ENCODE data around the gene TMEM135. TPM values are rescaled to one million over a fixed set of nuclear protein-coding genes. Genes with fewer than 3 reads are reported as not detected.
"Not testable (repeated sequence)": the region's sequence is repeated elsewhere in the genome, so short reads cannot be mapped to it uniquely, and the experiment has no call there.

Gene TMEM135
- total RNA-seq (2014; rRNA removed; shearing (Covaris generic)) = 6.2 and 19.1 TPM in 2 replicates
- 9.7 and 12.7 TPM in 2 replicates for polyA plus RNA-seq (2015; cell fraction: cytosol; rRNA removed)
- polyA plus RNA-seq (2015; cell fraction: nucleus; rRNA removed) = 16.3 and 18.1 TPM in 2 replicates

DNA sequence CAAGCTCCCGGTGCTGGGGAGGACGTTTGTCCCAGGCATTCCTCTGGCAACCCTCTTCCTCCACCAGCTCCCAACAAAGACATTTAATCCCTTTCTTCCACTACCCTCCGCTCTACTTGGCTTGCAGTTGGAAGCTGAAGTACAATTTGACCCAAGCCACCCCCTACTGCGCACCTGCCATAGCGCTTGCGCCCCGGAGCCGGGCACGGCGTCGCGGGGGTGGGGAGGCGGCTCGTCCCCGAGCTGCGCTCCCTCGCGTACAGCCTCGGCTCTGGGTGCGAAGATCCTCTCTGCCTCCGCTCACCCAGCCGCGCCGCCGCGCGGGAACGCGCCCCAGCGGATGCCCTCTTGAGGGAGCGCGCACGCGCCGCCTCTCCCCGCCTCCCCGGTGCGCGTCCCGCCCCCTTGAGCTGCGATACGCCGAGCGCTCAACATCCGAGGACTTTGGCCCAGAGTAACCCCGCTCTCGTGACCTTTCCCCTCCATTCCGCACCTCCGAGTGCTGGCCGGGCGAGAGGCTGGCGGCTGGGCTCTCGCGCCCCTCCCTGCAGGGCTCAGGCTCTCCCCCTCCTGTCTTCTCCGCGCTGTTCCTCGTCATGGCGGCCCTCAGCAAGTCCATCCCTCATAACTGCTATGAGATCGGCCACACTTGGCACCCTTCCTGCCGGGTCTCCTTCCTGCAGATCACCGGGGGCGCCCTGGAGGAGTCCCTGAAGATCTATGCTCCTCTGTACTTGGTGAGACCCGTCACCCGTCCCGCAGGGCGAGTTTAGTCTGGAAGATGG lies at the start of gene TMEM135:
Gene TMEM135 (plus strand): TSS at position 485 of the 785 bp plus-strand sequence. CDS start 112 bp downstream, at position 597.
- DNase-seq (ENCODE audit: low read depth) = peak; percentile 95

DNA sequence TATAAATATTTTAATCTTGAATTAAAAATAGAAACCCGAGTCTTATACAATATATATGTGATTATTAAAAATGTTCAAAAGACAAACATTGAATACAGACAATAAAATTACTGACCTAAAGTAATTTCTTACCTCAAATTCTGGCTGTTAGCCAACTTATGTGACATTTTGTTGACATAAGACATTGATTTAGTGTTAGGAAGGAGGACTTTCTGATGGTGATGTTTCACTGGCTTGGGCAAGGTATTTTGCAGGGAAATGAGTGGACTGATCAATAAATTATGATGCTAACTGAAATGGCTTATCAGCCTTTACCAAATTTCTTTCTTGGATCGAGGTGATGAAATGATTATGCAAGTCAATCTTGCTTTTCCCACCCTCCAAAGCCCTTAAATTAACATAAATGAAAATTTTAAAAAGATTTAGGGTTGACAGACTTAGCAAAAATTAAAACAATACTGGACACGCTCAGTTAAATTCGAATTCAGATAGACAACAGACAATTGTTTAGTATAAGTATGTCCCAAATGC lies 49.3 kb upstream of the TMEM135 start:
- no peak for DNase-seq (ENCODE audit: low read depth)

DNA sequence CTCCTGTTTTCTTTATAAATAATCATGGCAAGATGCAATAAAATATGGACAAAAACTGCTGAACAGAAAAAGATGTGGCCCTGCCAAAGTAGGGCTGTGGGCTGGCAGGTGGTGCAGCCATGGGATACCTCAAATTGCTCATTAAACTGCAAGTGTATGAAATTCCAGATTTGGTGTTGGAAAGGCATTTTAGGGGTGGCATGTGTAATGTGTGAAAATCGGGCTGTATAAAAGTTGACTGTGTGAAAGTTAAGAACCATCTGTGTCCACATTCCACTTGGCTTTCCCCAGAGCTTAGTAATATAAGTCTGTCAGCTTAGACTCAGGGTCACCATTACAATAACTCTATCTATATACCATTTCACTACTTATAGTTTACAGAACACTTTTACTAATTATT lies 47.7 kb upstream of the TMEM135 start:
- no peak for DNase-seq (ENCODE audit: low read depth)

DNA sequence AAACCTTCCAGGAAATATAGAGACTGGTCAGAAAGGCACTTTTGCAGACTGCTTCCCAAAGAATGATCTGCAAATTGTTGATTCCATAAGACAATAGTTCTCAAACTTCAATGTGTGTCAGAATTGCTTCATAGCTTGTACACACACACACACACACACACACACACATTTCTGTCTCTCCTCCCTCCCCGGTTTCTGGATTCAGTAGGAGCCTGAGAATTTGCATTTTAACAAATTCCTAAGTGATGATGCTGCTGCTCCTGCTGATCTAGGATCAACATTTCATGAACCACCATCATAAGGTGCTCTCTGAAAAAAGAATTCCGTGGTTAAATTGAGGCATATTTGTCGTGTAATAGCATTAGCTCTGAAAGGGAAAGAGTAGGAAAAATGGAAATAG lies 47.2 kb upstream of the TMEM135 start:
- DNase-seq (ENCODE audit: low read depth) = peak; percentile 85

DNA sequence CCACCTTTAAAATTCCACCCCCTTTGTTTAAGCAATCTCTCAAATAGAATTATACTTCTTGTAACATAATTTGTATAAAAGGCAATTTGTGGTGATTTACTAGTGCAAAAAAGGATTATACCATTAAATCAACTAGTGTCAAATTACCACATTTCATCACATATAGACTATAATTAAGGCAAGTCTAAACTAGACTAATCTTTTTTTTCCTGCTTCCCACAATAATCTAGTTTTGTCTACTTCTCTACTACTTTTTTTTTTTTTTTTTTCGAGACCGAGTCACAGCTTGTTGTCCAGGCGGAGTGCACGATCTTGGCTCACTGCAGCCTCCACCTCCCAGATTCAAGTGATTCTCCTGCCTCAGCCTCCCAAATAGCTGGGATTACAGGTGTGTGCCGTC lies 46.4 kb upstream of the TMEM135 start:
- no peak for DNase-seq (ENCODE audit: low read depth)

DNA sequence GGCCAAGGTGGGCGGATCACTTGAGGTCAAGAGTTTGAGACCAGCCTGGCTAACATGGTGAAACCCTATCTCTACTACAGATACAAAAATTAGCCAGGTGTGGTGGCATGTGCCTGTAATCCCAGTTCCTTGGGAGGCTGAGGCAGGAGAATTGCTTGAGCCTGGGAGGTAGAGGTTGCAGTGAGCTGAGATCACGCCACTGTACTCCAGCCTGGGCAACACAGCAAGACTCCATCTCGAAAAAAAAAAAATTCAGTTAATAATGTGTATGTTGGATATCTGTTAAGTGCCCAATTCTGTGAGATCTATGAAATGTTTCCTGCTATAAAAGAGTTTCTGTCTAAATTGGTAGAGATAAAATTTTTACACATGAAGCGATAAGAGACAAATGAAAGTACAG lies 45.4 kb upstream of the TMEM135 start:
- DNase-seq (ENCODE audit: low read depth) = not testable (repeated sequence)

DNA sequence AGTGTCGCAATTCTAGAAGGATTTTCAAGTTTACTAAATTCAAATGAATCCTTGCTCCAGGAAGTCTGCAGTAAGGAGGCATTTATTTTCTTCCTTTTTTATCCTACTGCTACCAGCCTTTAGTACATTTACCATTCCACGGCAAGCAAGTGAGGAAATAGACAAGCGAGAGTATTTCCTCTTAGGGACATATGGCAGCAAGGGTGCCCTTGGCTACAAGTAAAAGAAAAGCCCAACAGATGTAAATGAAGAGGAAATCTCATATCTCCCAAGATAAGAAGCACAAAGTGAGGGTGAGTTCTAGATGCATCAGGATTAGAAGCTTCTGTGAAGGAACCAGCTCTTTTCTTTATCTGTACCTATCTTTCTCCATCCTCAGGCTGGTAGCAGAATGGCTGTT lies 44.7 kb upstream of the TMEM135 start:
- DNase-seq (ENCODE audit: low read depth) = no peak

DNA sequence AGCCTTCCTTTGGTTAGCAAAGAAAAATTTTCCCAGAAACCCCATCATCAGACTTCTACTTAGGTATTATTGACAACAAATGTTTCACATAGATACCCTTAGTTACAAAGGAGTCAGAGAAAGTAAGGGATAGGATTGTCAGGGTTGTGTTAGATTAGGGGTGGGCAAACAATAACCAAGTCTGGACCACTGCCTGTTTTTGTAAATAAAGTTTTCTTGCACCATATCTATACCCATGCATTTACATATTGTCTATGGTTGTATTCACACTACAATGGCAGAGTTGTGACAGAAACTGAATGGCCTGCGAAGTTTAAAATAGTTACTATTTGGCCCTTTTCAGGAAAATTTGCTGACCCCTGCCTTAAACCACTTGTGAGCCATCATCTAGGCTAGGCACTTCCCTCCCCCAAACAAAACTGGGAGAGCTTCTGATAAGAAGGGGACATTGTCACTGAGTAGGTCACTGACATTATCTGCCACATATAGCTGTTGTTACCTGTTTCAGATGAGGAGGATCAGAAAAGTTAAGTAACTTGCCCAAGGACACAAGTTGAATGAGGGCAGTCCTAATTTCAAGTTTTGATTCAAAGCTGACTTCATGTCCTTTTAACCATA lies 40.7 kb upstream of the TMEM135 start:
- DNase-seq (ENCODE audit: low read depth) = no peak

DNA sequence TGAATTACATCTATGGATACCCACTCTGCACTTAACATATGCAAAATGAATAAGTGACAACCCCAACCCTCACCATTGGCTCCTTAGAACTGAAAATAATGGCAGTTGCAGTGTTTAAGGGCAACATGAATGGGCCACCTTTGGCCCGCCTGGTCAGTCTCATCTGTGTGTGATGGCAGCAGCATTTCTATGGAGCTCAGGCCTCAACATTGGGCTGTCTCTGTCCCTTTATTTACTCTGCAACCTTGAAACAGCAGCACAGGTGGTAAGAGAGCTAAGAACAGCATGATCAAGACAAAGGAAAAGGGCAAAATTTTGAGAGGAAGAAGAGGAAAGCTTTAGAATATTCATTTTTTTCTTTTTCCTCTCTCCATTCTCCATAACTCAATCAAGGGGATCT lies 38.3 kb upstream of the TMEM135 start:
- DNase-seq (ENCODE audit: low read depth) = no peak

DNA sequence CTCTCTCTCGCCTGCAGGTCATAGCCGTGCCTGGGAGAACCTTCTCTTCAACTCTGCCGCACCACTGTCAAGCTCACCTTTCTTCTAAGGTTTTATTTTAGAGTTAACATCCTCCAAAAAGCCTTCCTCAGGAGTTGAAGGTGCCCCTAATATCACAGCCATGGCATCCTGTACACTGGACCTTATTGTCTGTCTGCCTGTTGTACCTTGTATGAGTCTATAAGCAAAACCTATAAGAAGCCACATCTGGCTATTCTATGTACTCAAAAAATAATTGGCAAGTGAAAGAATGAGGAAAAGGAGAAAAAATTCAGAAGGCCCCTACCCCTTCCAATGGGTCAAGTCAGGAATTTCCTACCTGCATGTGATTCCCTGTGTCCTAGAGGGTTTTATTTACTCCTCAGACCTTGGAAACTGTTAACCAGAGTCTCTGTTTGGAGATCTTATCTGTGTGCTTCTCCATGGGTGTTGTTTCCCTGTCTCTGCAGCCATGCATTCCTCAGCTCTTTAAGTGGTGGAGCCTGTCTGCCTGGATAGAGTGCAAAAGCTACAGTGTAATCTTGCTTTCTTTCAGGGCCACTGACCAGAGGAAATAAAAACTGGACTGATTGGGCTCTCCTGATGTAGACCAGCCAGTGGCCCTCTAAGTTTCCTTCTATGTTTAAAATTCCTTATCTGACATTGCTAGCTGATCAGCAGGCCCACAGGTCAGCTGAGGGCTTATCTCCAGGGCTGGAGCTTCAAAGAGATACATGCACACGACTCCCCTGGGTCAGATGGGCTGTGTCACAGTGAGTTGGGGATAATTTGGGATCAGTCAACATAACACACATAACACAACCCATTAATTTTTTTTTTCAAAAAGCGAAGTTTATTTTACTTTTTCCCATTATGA lies 37.6 kb upstream of the TMEM135 start:
- DNase-seq (ENCODE audit: low read depth) = no peak

DNA sequence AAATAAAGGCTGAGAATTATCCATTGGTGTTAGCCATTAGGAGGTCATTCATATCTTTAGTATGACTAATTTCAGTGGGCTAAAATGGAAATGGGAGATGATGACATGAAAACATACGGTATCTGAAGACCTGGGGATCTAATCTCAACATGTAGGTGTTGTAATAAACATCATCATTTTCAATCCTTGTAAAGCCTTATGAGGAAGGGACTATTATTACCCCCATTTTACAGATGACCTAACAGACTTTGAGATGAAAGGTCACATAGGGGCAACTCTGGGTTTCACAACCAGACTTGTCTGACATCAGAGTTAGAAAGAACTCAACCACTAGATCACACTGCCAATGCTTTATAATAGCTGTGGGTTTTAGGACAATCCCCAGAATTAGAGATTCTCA lies 34.8 kb upstream of the TMEM135 start:
- no peak for DNase-seq (ENCODE audit: low read depth)

DNA sequence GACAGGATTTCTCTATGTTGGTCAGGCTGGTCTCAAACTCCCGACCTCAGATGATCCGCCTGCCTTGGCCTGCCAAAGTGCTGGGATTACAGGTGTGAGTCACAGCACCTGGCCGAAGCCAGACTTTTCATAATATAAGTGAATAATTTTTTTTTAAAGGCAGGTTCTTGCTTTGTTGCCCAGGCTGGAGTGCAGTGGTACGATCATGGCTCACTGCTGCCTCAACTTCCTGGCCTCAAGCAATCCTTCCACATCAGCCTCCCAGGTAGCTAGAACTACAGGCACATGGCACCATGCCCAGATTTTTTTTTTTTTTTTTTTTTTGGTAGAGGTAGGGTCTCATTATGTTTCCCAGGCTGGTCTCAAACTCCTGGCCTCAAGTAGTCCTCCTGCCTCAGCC lies 33.5 kb upstream of the TMEM135 start:
- DNase-seq (ENCODE audit: low read depth) = not testable (repeated sequence)

DNA sequence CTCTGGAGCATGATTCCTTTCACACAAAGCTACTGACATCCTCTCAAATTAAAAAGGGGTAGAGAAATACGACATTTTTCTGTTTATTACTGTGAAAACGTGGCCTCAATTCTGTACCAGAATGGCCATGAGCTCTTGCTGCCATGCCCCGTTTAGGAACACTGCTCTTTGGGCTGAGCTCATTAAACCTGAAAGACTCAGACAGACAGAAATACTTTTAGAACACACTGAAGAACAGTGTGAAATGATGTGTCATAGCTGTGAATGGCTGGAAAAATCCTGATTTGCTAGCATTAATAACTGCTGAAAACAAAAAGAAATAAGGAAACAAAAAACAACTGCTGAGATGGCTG lies 32.2 kb upstream of the TMEM135 start:
- no peak for DNase-seq (ENCODE audit: low read depth)

DNA sequence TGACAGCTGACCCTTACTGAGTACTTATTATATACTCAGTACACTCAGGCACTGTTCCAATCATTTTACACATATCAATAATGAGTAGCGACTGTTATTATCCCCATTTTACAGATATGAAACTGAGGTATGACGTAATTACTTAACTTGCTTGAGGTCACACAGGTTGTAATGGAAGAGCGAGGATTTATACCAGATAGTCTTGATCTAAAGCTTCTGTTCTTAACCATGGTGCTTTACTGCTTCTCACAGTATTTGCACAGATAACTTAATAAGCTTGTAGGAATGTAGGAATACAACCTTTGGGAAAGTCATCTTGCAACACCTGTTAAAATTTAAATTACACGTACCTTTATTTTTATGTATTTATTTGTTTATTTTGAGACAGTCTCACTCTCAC lies 31.7 kb upstream of the TMEM135 start:
- DNase-seq (ENCODE audit: low read depth) = no peak

DNA sequence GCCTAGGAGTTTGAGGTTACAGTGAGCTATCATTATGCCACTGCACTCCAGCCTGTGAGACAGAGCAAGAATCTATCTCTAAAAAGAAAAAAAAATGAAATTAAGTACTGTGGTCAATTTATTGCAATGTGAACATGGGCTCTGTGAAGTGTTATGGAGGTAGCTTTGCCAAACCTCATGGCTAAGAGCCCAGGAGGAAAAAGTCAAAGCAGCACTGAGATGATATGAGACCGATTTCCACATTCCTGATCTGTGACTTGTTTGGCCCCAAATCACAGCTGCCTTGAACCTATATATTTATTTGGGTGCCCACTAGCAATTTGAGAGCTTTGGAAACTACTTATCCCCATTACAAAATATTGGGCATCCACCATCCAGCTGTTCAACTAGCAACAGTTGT lies 29.8 kb upstream of the TMEM135 start:
- no peak for DNase-seq (ENCODE audit: low read depth)

DNA sequence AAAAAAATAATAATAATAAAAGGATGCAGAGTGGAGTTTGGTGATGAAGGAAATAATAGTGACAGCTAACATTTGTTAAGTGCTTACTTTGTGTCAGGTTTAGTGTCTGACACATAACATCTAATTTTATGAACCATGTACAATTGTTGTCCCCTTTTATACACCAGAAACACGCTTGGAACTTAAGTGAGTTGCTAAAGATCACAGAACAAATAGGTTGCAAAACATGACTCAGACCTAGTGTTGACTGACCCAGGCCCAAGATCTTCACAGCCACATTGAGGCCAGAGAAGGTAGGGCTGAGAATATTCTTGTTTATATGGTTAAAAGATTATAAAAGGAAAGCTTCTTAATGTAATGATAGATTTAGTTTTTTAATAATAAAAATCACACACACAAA lies 25.6 kb upstream of the TMEM135 start:
- DNase-seq (ENCODE audit: low read depth) = no peak

DNA sequence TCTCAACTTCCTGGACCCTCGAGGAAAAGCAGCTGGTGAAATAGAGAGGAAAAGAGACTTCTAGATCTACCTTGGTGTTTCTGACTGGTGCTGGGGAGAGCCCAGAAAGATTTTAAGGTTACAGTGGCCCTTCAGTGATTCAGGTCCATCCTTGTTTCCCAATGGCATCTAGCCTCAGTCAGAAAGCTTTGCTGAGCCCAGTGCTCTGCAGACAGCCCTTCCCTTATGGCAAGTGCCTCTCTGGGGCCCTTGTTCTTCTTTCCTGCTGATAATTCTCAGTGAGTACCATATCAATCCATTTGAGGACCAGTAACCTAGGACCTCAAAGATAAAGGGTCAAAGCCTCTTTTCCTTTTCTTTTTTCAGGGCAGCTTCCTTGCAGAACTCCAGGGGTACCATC lies 25.1 kb upstream of the TMEM135 start:
- no peak for DNase-seq (ENCODE audit: low read depth)

DNA sequence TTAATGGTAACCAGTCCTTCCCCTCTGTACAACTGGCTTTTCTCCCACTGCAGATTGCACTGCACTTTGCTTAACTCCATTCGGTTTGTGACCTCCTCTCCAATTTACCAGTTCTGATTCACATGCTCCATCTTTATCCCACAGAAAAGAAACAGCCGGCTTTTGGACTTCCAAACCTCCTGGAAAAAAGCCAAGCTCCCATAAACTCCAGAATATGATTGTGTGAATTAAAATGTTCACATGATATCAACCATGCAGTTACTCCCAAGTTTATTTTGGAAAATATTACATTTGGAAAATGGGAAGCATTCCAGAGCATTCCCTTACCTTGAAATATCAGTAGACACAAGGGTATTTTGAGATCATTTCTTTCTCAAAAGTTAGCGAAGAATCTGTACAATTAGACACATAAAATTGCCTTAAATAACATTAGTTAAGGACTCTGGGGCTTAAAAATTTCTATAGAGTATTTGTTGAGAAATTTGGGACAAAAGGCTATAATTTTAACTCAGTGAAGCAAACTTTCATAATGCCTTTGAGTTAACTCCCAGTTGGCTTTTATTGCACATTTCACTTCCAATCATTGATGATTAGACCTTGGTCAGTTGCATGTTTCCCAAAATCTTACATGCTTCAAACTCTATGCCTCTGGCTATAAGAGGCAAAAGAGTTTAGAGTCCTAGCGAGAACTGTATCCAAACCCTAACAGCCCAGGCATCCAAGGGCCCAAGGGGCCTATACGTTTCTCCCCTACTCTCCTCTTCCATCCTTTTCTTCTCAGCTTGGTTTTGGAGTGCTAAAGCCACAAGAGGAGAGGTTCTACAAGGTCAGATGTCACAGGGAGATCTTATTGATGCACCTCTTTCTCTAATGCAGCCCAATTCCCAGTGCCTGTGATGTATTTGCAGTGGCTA lies 23.6 kb upstream of the TMEM135 start:
- DNase-seq (ENCODE audit: low read depth) = no peak

DNA sequence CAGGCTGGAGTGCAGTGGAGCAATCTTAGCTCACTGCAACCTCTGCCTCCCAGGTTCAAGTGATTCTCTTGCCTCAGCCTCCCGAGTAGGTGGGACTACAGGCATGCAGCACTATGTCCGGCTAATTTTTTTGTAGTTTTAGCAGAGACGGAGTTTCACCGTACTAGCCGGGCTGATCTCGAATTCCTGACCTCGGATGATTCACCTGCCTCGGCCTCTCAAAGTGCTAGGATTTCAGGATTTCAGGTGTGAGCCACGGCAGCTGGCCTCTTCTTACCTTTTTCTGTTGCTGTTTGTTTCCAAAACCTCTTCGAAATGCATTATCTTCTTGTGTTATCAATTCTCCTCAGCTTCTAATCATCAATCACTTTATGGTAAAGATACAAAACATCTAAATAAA lies 22.1 kb upstream of the TMEM135 start:
- DNase-seq (ENCODE audit: low read depth) = no peak

DNA sequence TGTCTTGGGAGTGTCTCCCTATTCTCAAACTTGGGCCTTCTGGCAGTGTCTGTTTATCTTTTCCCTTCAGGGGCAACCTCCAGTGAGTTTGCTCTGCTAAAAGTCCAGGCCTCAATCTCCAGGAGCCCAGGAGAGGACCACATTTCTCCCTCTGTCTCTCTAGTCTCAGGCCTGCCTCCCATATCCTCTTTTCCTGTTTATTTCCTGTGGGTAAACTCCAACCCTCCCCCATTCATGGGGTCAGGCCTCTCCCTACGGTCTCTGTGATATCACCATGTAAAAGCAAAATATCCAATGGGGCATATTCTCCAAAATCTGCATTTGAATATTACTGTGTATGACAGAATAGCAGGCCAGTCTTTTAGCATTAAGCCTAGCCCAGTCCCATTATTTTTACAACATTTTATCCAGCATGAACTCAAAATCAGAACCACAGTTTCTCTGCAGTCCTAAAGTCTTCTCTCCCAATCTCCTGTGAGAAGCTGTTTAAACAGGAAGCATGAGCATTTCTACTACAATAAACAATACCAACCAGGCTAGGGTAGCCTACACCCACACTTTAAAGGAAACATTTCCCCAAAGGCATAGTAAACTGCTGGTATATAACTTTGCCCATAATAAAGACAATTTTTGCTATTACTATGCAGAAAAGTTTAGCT lies 18.0 kb upstream of the TMEM135 start:
- no peak for DNase-seq (ENCODE audit: low read depth)

All from HT1080 (cell line).